Small intestine (tissue), 7 donors: Measurements from ENCODE around the gene ZNF513. TPM values are rescaled to one million over a fixed set of nuclear protein-coding genes. Genes with fewer than 3 reads are reported as not detected.

Experiments
- DNase-seq, 2 donors: peaks; one replicate each; pipeline versions ENCODE4 v3.0.0 to v3.0.0-alpha.2; 2013
- FAIRE-seq: peaks from 2 replicates; lab custom pipeline; 2012; peaks lifted over from hg19 to GRCh38; lab: Jason Lieb, UNC
- H3K27ac ChIP-seq, 3 donors: one replicate each; pipeline ENCODE4 v1.5.1; 2013; ENCODE audit warnings: low read length in 2 of 3, mild to moderate bottlenecking in 2 of 3, control low read depth in 1 of 3, inconsistent platforms in 1 of 3, low read depth in 1 of 3, moderate library complexity in 1 of 3
- H3K27me3 ChIP-seq, 3 donors: one replicate each; pipeline ENCODE4 v1.6.1; 2013; ENCODE audit warnings: low read length in 3 of 3, inconsistent platforms in 1 of 3; ENCODE audit not compliant: control insufficient read depth in 3 of 3, insufficient read depth in 3 of 3
- H3K36me3 ChIP-seq, 3 donors: one replicate each; pipeline ENCODE4 v1.6.1; 2013; ENCODE audit warnings: low read length in 3 of 3, inconsistent platforms in 1 of 3, low read depth in 1 of 3, mild to moderate bottlenecking in 1 of 3, moderate library complexity in 1 of 3; ENCODE audit not compliant: control insufficient read depth in 3 of 3, insufficient read depth in 2 of 3
- H3K4me1 ChIP-seq, 3 donors: one replicate each; pipeline ENCODE4 v1.6.1; 2013; ENCODE audit warnings: low read length in 2 of 3, inconsistent platforms in 1 of 3, low read depth in 1 of 3, mild to moderate bottlenecking in 1 of 3, moderate library complexity in 1 of 3; ENCODE audit not compliant: control insufficient read depth in 3 of 3, insufficient read depth in 2 of 3
- H3K4me3 ChIP-seq, 3 donors: one replicate each; pipeline ENCODE4 v1.5.1; 2013; ENCODE audit warnings: low read length in 3 of 3, control low read depth in 1 of 3, inconsistent platforms in 1 of 3, low read depth in 1 of 3, mild to moderate bottlenecking in 1 of 3, moderate library complexity in 1 of 3
- H3K9me3 ChIP-seq, 2 donors: one replicate each; pipeline ENCODE4 v1.6.1; 2013; ENCODE audit warnings: low read depth in 1 of 2, low read length in 1 of 2; ENCODE audit not compliant: control insufficient read depth in 2 of 2, insufficient read depth in 1 of 2
- WGBS, 3 donors: extraction: QIAGEN DNeasy Blood & Tissue Kit; methylation state at CpG; one replicate each; pipeline ENCODE4 v1.1.7; 2013; 5-methylcytosine and 5-hydroxymethylcytosine counted together
- polyA plus RNA-seq, 4 donors: library from polyadenylated mRNA; stranded (reverse) in 3 of 4; unstranded in 1 of 4; fragments of 200-250 nt in 3 of 4; fragments of 120-200 nt in 1 of 4; gene quantifications; one replicate each; pipeline versions ENCODE4 v1.2.1 to v1.2.3, GENCODE V29; 2013
- donor health status: healthy with polysubstance abuse.
- donor health status: control.
- donor health status: control.
- donor health status: Bipolar disorder and iron deficiency.
- donor health status: healthy.

The ZNF513 gene
- polyA plus RNA-seq, 4 donors = 18.4 to 48.1 (median 30.5) TPM

- WGBS, 3 donors = 87 to 97% (median 89%) methylated on average over 9 of the region's 9 CpGs
- Histone ChIP-seq H3K27ac (peak overlapping the region in 2 of 3 donors; percentile 82 to 96), H3K36me3 (peaks cover 18 to 78% (median 40%) of the 10 kb centered on the region in 3 donors)
Measured at GRCh38 chr2:27378809-27379290, 1.7 kb downstream of the ZNF513 start.

GRCh38 chr2:27378096-27378808, 2.3 kb downstream of the ZNF513 start:
- H3K4me3 ChIP-seq = no peak overlapping the region
- peaks cover 2 to 22% (median 2%) of the 10 kb centered on the region in 3 donors for H3K4me1 ChIP-seq
- peaks cover 12 to 79% (median 40%) of the 10 kb centered on the region in 3 donors for H3K36me3 ChIP-seq
- no peaks in the 10 kb centered on the region for H3K9me3 ChIP-seq
- no peaks in the 10 kb centered on the region for H3K27me3 ChIP-seq
- no peak overlapping the region for H3K27ac ChIP-seq
- FAIRE-seq = no peak
- no peak for DNase-seq
- 82 to 84% (median 83%) methylated on average over 25 to 29 of the region's 29 CpGs for WGBS, 3 donors

More at GRCh38 chr2:27378809-27379290, 1.7 kb downstream of the ZNF513 start:
- DNase-seq (no peak), FAIRE-seq (no peak)
- Histone ChIP-seq H3K27me3 (no peaks in the 10 kb centered on the region), H3K4me3 (no peak overlapping the region), H3K4me1 (peaks cover 2 to 22% (median 2%) of the 10 kb centered on the region in 3 donors), H3K9me3 (no peaks in the 10 kb centered on the region)

GRCh38 chr2:27377618-27378095, 2.9 kb downstream of the ZNF513 start:
- WGBS, 3 donors = 91 to 92% (median 91%) methylated on average over 18 of the region's 18 CpGs

GRCh38 chr2:27376866-27377617, 3.5 kb downstream of the ZNF513 start:
- no peak for DNase-seq
- Histone ChIP-seq H3K36me3 (peaks cover 10 to 74% (median 36%) of the 10 kb centered on the region in 3 donors), H3K9me3 (no peaks in the 10 kb centered on the region), H3K4me1 (peaks cover 2 to 22% (median 2%) of the 10 kb centered on the region in 3 donors), H3K27ac (no peak overlapping the region), H3K27me3 (no peaks in the 10 kb centered on the region), H3K4me3 (no peak overlapping the region)
- FAIRE-seq = no peak
- WGBS, 3 donors = 64 to 78% (median 73%) methylated on average over 10 of the region's 10 CpGs

More at GRCh38 chr2:27377618-27378095, 2.9 kb downstream of the ZNF513 start:
- Histone ChIP-seq H3K36me3 (peaks cover 10 to 78% (median 38%) of the 10 kb centered on the region in 3 donors), H3K4me1 (peaks cover 2 to 22% (median 2%) of the 10 kb centered on the region in 3 donors), H3K27ac (no peak overlapping the region), H3K27me3 (no peaks in the 10 kb centered on the region), H3K4me3 (no peak overlapping the region), H3K9me3 (no peaks in the 10 kb centered on the region)
- DNase-seq (no peak), FAIRE-seq (no peak)

DNA sequence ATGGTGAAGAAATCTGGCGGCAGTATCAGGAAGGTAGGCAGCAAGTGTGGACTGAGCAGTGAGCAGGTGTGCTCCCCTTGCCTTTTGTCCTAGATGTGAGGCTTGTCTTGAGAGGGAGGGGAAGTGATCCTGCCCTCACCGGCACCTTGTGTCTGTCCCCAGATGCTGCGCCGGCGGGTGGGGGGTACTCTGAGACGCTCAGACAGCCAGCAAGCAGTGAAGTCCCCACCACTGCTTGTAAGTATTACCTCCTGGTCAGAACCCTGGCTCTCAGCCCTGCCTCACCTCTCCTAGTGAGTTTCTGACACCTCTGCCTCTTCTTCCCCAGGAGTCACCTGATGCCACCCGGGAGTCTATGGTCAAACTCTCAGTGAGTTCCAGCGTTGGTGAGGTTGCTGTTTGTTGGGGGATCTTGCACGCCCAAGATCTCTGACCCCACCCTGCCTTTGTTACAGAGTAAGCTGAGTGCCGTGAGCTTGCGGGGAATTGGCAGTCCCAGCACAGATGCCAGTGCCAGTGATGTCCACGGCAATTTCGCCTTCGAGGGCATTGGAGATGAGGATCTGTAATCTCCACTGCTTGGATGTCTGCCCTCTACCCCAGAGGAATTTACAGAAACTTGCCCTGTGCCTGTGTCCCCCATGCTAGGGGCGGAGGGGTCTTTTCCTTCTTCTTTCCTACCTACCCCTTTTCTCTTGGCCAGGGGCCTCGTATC, 4.2 kb downstream of the ZNF513 start:
- peaks cover 2 to 22% (median 2%) of the 10 kb centered on the region in 3 donors for H3K4me1 ChIP-seq
- no peaks in the 10 kb centered on the region for H3K9me3 ChIP-seq
- DNase-seq (no peak), FAIRE-seq (no peak)
- H3K36me3 ChIP-seq = peaks cover 10 to 67% (median 33%) of the 10 kb centered on the region in 3 donors
- H3K4me3 ChIP-seq = no peak overlapping the region
- H3K27ac ChIP-seq = no peak overlapping the region
- no peaks in the 10 kb centered on the region for H3K27me3 ChIP-seq
- 85 to 86% (median 86%) methylated on average over 16 of the region's 16 CpGs for WGBS, 3 donors

- WGBS, 3 donors = 93 to 95% (median 93%) methylated on average over 20 of the region's 20 CpGs
- H3K4me1 ChIP-seq = peaks cover 0 to 18% (median 2%) of the 10 kb centered on the region in 3 donors
- FAIRE-seq = no peak
Measured at GRCh38 chr2:27375513-27376099, 4.9 kb downstream of the ZNF513 start.

GRCh38 chr2:27373567-27373966, 7.0 kb downstream of the ZNF513 start:
- no peak overlapping the region for H3K27ac ChIP-seq
- WGBS, 3 donors = 85 to 90% (median 87%) methylated on average over 5 of the region's 5 CpGs
- H3K4me1 ChIP-seq = peaks cover 6 to 14% (median 8%) of the 10 kb centered on the region in 3 donors
- H3K27me3 ChIP-seq = no peaks in the 10 kb centered on the region
- no peak overlapping the region for H3K4me3 ChIP-seq
- DNase-seq (no peak), FAIRE-seq (no peak)
- H3K36me3 ChIP-seq = peaks cover 10 to 59% (median 33%) of the 10 kb centered on the region in 3 donors
- no peaks in the 10 kb centered on the region for H3K9me3 ChIP-seq

More at GRCh38 chr2:27375513-27376099, 4.9 kb downstream of the ZNF513 start:
- Histone ChIP-seq H3K27me3 (no peaks in the 10 kb centered on the region), H3K36me3 (peaks cover 10 to 61% (median 33%) of the 10 kb centered on the region in 3 donors), H3K27ac (no peak overlapping the region), H3K9me3 (no peaks in the 10 kb centered on the region), H3K4me3 (no peak overlapping the region)
- DNase-seq = no peak
